Measurements from ENCODE around the gene EIF4G1. TPM values are rescaled to one million over a fixed set of nuclear protein-coding genes. Genes with fewer than 3 reads are reported as not detected.

EIF4G1 gene
- polyA plus RNA-seq, 3 donors: 13.9 to 119 (median 24.2) TPM

GRCh38 chr3:184325269-184325668 lies 10.9 kb downstream of the EIF4G1 start:
- H3K4me3 ChIP-seq (replicated peaks in 1 of 3; ENCODE audit: low read depth in 2 of 3, low read length in 3 of 3): no peak overlapping the region
- 100% methylated on average over 12 of the region's 13 CpGs for WGBS (ENCODE audit: insufficient coverage)
- Mint-ChIP-seq H3K36me3 (peaks cover 99 to 100% of the 10 kb centered on the region in 2 donors), H3K4me1 (peaks cover 33% of the 10 kb centered on the region), H3K27ac (peak overlapping the region in 5 of 7 donors; percentile 6 to 81 (median 49)), H3K27me3 (ENCODE audit: low read depth in 3 of 3) (peaks cover 0 to 2% (median under 1%) of the 10 kb centered on the region in 3 donors), H3K9me3 (peaks cover 0 to 2% (median 0%) of the 10 kb centered on the region in 7 donors), H3K4me3 (no peak overlapping the region)
- H3K9ac ChIP-seq (ENCODE audit: insufficient read depth, low read length, poor library complexity, severe bottlenecking): no peak overlapping the region
- H3K4me2 ChIP-seq (replicated peaks; ENCODE audit: extremely low read depth, low read length, poor library complexity, severe bottlenecking): no peak overlapping the region
- peak overlapping the region in 1 of 2 donors; percentile 36 for H3K27ac ChIP-seq (ENCODE audit: low read depth in 1 of 2, low read length in 2 of 2)
- no peak overlapping the region for H2AFZ ChIP-seq (ENCODE audit: insufficient read depth, low read depth, low read length, poor library complexity, severe bottlenecking)
- no peak for DNase-seq
- peaks cover 96% of the 10 kb centered on the region in 2 donors for H3K36me3 ChIP-seq (replicated peaks in 1 of 2; ENCODE audit: control insufficient read depth in 1 of 2, insufficient read depth in 2 of 2, low read length in 2 of 2)
- no peaks in the 10 kb centered on the region for H3K9me3 ChIP-seq (replicated peaks in 1 of 2; ENCODE audit: control insufficient read depth in 1 of 2, insufficient read depth in 1 of 2, low read length in 2 of 2)
- TF ChIP-seq CTCF (IDR thresholded peaks at IDR 0.05): no peak
- H3K4me1 ChIP-seq (ENCODE audit: control insufficient read depth in 1 of 2, insufficient read depth in 2 of 2, low read length in 2 of 2): peaks cover 31 to 32% of the 10 kb centered on the region in 2 donors
- H3K79me2 ChIP-seq (ENCODE audit: insufficient read depth, low read length): peaks cover 63% of the 10 kb centered on the region
- peaks cover 85% of the 10 kb centered on the region for H4K20me1 ChIP-seq (ENCODE audit: insufficient read depth, low read length)
- intact Hi-C loops (cut with micrococcal nuclease): no loop called here
- H3K27me3 ChIP-seq (ENCODE audit: control insufficient read depth in 2 of 2, insufficient read depth in 2 of 2, low read length in 2 of 2): no peaks in the 10 kb centered on the region

DNA sequence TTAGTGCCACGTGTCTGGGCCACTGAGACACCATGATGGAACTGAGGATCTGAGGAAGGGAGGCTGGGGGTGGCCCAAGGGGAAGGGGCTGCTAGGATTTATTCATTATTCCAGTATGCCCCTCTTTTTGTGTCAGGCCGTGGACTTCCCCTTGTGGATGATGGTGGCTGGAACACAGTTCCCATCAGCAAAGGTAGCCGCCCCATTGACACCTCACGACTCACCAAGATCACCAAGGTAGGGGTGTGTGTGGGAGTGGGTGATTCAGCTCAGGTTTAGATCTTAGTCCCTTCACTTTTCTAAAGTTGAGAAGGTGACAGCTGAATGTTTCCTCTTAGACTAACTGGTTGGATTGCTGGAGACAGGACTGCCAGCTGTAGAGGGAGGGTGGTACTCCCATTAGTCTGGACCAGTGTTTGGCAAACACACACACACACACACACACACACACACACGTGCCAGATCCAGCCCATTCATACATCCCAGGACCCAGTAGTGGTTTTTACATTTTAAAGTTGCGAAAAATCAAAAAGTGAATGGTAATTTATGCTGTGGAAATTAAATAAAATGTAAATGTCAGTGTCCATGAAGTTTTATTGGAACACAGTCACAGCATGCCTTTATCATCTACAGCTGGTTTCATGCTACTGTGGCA lies 11.4 kb downstream of the EIF4G1 start:
- H3K4me1 ChIP-seq (ENCODE audit: control insufficient read depth in 1 of 2, insufficient read depth in 2 of 2, low read length in 2 of 2): peaks cover 25 to 26% of the 10 kb centered on the region in 2 donors
- H3K27me3 ChIP-seq (ENCODE audit: control insufficient read depth in 2 of 2, insufficient read depth in 2 of 2, low read length in 2 of 2): no peaks in the 10 kb centered on the region
- H3K27ac Mint-ChIP-seq: peak overlapping the region in 3 of 7 donors; percentile 15 to 64 (median 49)
- no peak overlapping the region for H3K4me3 ChIP-seq (replicated peaks in 1 of 3; ENCODE audit: low read depth in 2 of 3, low read length in 3 of 3)
- H3K36me3 ChIP-seq (replicated peaks in 1 of 2; ENCODE audit: control insufficient read depth in 1 of 2, insufficient read depth in 2 of 2, low read length in 2 of 2): peaks cover 96% of the 10 kb centered on the region in 2 donors
- peak overlapping the region in 1 of 2 donors; percentile 36 for H3K27ac ChIP-seq (ENCODE audit: low read depth in 1 of 2, low read length in 2 of 2)
- intact Hi-C loops (cut with micrococcal nuclease): no loop called here
- H3K9me3 Mint-ChIP-seq: peaks cover 0 to 2% (median 0%) of the 10 kb centered on the region in 7 donors
- H3K4me2 ChIP-seq (replicated peaks; ENCODE audit: extremely low read depth, low read length, poor library complexity, severe bottlenecking): no peak overlapping the region
- no peaks in the 10 kb centered on the region for H3K9me3 ChIP-seq (replicated peaks in 1 of 2; ENCODE audit: control insufficient read depth in 1 of 2, insufficient read depth in 1 of 2, low read length in 2 of 2)
- H3K4me3 Mint-ChIP-seq: no peak overlapping the region
- H3K9ac ChIP-seq (ENCODE audit: insufficient read depth, low read length, poor library complexity, severe bottlenecking): no peak overlapping the region
- no peak overlapping the region for H2AFZ ChIP-seq (ENCODE audit: insufficient read depth, low read depth, low read length, poor library complexity, severe bottlenecking)
- H3K27me3 Mint-ChIP-seq (ENCODE audit: low read depth in 3 of 3): peaks cover 0 to 2% (median 0%) of the 10 kb centered on the region in 3 donors
- peaks cover 58% of the 10 kb centered on the region for H3K79me2 ChIP-seq (ENCODE audit: insufficient read depth, low read length)
- DNase-seq: no peak
- H3K36me3 Mint-ChIP-seq: peaks cover 97 to 99% of the 10 kb centered on the region in 2 donors
- H4K20me1 ChIP-seq (ENCODE audit: insufficient read depth, low read length): peaks cover 79% of the 10 kb centered on the region
- no peak for TF ChIP-seq CTCF (IDR thresholded peaks at IDR 0.05)
- peaks cover 28% of the 10 kb centered on the region for H3K4me1 Mint-ChIP-seq
- 75% methylated on average over 1 of the region's 6 CpGs for WGBS (ENCODE audit: insufficient coverage)

Measured in CD14-positive monocyte (primary cell).